Measurements from ENCODE around the gene ARHGEF2. TPM values are rescaled to one million over a fixed set of nuclear protein-coding genes. Genes with fewer than 3 reads are reported as not detected.

ARHGEF2 gene
- total RNA-seq, 3 donors from 2014 or later: 79.7 to 132 (median 90.5) TPM

- TF ChIP-seq CTCF (IDR thresholded peaks at IDR 0.05): no peak
- Histone ChIP-seq H3K4me3 (peak overlapping the region; percentile 74), H3K4me1 (ENCODE audit: low read depth) (peaks cover 9% of the 10 kb centered on the region), H3K9me3 (no peaks in the 10 kb centered on the region), H3K36me3 (ENCODE audit: low read depth) (no peaks in the 10 kb centered on the region)
- ATAC-seq (no peak), DNase-seq (no peak)
- intact Hi-C loops (cut with DNase I, micrococcal nuclease): no loop called here
Measured at GRCh38 chr1:156021093-156021428, 42.7 kb upstream of the ARHGEF2 start.

GRCh38 chr1:156020293-156021092, 42.1 kb upstream of the ARHGEF2 start, which contains the start of gene SSR2:
TSS of gene SSR2 (minus strand) at chr1:156020951. CDS start at chr1:156020167, 784 bp downstream.
- Histone ChIP-seq H3K4me3 (peak within 1 kb of the TSS; percentile 74), H3K36me3 (ENCODE audit: low read depth) (no peaks in the 10 kb centered on the region), H3K9me3 (no peaks in the 10 kb centered on the region), H3K4me1 (ENCODE audit: low read depth) (peaks cover 9% of the 10 kb centered on the region)
- peak; percentile 84 to 95 (median 88) for DNase-seq
- peak; percentile 100 for ATAC-seq
- TF ChIP-seq CTCF (IDR thresholded peaks at IDR 0.05): no peak
- intact Hi-C loops (cut with DNase I, micrococcal nuclease): no loop called here

- Histone ChIP-seq H3K4me1 (ENCODE audit: low read depth) (peaks cover 9% of the 10 kb centered on the region), H3K9me3 (no peaks in the 10 kb centered on the region), H3K36me3 (ENCODE audit: low read depth) (no peaks in the 10 kb centered on the region), H3K4me3 (peak overlapping the region; percentile 74)
- ATAC-seq: no peak
- DNase-seq: no peak
- intact Hi-C loops (cut with DNase I, micrococcal nuclease): no loop called here
- TF ChIP-seq CTCF (IDR thresholded peaks at IDR 0.05): no peak
Measured at GRCh38 chr1:156019946-156020292, 41.6 kb upstream of the ARHGEF2 start.

- peaks cover 14% of the 10 kb centered on the region for H3K36me3 ChIP-seq (ENCODE audit: low read depth)
- H3K4me3 ChIP-seq: no peak overlapping the region
- peaks cover 5% of the 10 kb centered on the region for H3K4me1 ChIP-seq (ENCODE audit: low read depth)
Measured at GRCh38 chr1:156014829-156015228, 36.5 kb upstream of the ARHGEF2 start.

GRCh38 chr1:156012051-156012817, 33.9 kb upstream of the ARHGEF2 start:
- H3K4me1 ChIP-seq (ENCODE audit: low read depth): no peaks in the 10 kb centered on the region
- H3K4me3 ChIP-seq: no peak overlapping the region
- ATAC-seq (no peak), DNase-seq (no peak)
- TF ChIP-seq CTCF (IDR thresholded peaks at IDR 0.05): no peak
- peaks cover 14% of the 10 kb centered on the region for H3K36me3 ChIP-seq (ENCODE audit: low read depth)
- intact Hi-C loops (cut with DNase I, micrococcal nuclease): no loop called here
- no peaks in the 10 kb centered on the region for H3K9me3 ChIP-seq

More at GRCh38 chr1:156014829-156015228, 36.5 kb upstream of the ARHGEF2 start:
- intact Hi-C loops (cut with DNase I, micrococcal nuclease): no loop called here
- DNase-seq (no peak), ATAC-seq (no peak)
- H3K9me3 ChIP-seq: no peaks in the 10 kb centered on the region
- TF ChIP-seq CTCF (IDR thresholded peaks at IDR 0.05): no peak
